Right lobe of liver (tissue), 6 donors: ENCODE data around the gene KLHL25. TPM values are rescaled to one million over a fixed set of nuclear protein-coding genes. Genes with fewer than 3 reads are reported as not detected.

ENCODE experiments used
- ATAC-seq, 4 donors: fragments of 200-7000 bp; cut with Tn5 transposase; one replicate each; pipeline ENCODE4 v1.9.1; 2020; ENCODE audit warnings: mild to moderate bottlenecking in 4 of 4, moderate library complexity in 4 of 4
- DNase-seq, 3 donors: peaks; one replicate each; pipeline ENCODE4 v3.0.0-alpha.2; 2020
- H3K27ac ChIP-seq, 3 donors: fragments of 200-600 bp; one replicate each; pipeline ENCODE4 v1.8.0; 2022
- H3K27me3 ChIP-seq, 2 donors: fragments of 200-600 bp; one replicate each; pipeline ENCODE4 v1.8.0; 2022
- H3K36me3 ChIP-seq, 4 donors: fragments of 200-600 bp; sonication (generic) in 1 of 4; one replicate each; pipeline versions ENCODE4 v1.5.1 to v1.8.0; 2017 to 2022; ENCODE audit warnings: control low read depth in 1 of 4
- H3K4me1 ChIP-seq, 4 donors: fragments of 200-600 bp; sonication (generic) in 1 of 4; one replicate each; pipeline versions ENCODE4 v1.5.1 to v1.8.0; 2017 to 2022; ENCODE audit warnings: control low read depth in 1 of 4
- H3K4me3 ChIP-seq, 3 donors: fragments of 200-600 bp; one replicate each; pipeline ENCODE4 v1.8.0; 2022
- H3K9me3 ChIP-seq, 4 donors: fragments of 200-600 bp; sonication (generic) in 1 of 4; one replicate each; pipeline versions ENCODE4 v1.5.1 to v1.8.0; 2017 to 2022; ENCODE audit warnings: control low read depth in 1 of 4
- POLR2A ChIP-seq: fragments of 450-650 bp; IDR thresholded peaks from one replicate; pipeline ENCODE4 v1.6.1; 2017; ENCODE audit warnings: antibody characterized with exemption, mild to moderate bottlenecking
- WGBS: methylation state at CpG from one replicate; pipeline ENCODE4 v1.1.6; 2018; ENCODE audit warnings: low coverage, low lambda C conversion rate; ENCODE audit not compliant: insufficient coverage; ENCODE audit errors: missing lambda C conversion rate; 5-methylcytosine and 5-hydroxymethylcytosine counted together
- intact Hi-C, 2 donors: fragments of 100-400 bp; cut with DNase I; formaldehyde crosslinking; loops; one replicate each; pipeline versions ENCODE4 v1.11.2 to v1.14.1; 2022
- total RNA-seq, 6 experiments: library from RNA; depleted of rRNA in 2 of 6; stranded (reverse); fragments of >200 nt in 2 of 6; fragmentation: NEBNext Ultra II Directional in 3 of 6; extraction: Animal tissue kit (Norgen Biotek cat#: 25700) in 3 of 6; gene quantifications; one replicate each; pipeline versions ENCODE4 v1.1.0 to v1.2.4, GENCODE V29; 2016 to 2023
- TF ChIP-seq, protein P1 (sequence below), 4 donors: fragments of 200-600 bp in 3 of 4; fragments of 450-650 bp in 1 of 4; IDR thresholded peaks; one replicate each; pipeline versions ENCODE4 v1.5.1 to v1.8.0; 2016 to 2022; ENCODE audit warnings: antibody characterized with exemption in 4 of 4, mild to moderate bottlenecking in 2 of 4
- donor health status: DM: no; HTN: yes; CAD: no.
- donor health status: DM: no; HTN: no; CAD: no.
- donor health status: DM: no; HTN: no; CAD: no.
- donor health status: DM: no; HTN: yes; CAD: no.
- donor health status: DM: no; HTN: yes; CAD: no.

Gene KLHL25
- total RNA-seq, 6 experiments from 2014 or later: 5.8 to 21.7 (median 13.4) TPM

DNA sequence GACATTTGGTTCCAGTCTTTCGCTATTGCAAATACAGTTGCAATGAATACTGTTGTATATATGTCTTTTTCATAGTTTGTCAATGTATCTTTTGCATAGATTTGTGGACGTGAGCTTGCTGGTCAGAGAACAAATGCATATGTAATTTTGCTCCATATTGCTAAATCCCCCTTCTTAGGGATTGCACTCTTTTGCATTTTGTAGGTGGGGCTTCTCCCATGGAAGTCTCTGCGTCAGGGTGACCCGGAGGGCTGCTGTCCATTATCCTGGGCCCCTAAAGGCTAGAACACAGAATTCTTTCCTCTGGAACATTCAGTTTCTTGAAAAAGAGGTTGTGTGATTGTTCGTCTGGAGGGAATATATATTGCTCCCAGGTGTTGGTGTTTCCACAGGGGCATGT lies 25.2 kb upstream of the KLHL25 start:
- DNase-seq (no peak), ATAC-seq (no peak)
- H3K36me3 ChIP-seq: no peaks in the 10 kb centered on the region
- H3K4me3 ChIP-seq: no peak overlapping the region
- H3K9me3 ChIP-seq: no peaks in the 10 kb centered on the region
- no peaks in the 10 kb centered on the region for H3K4me1 ChIP-seq
- intact Hi-C loops: no loop called here
- WGBS: 67% methylated on average over 5 of the region's 5 CpGs
- no peak overlapping the region for H3K27ac ChIP-seq
- no peaks in the 10 kb centered on the region for H3K27me3 ChIP-seq
- TF ChIP-seq, protein P1, sequence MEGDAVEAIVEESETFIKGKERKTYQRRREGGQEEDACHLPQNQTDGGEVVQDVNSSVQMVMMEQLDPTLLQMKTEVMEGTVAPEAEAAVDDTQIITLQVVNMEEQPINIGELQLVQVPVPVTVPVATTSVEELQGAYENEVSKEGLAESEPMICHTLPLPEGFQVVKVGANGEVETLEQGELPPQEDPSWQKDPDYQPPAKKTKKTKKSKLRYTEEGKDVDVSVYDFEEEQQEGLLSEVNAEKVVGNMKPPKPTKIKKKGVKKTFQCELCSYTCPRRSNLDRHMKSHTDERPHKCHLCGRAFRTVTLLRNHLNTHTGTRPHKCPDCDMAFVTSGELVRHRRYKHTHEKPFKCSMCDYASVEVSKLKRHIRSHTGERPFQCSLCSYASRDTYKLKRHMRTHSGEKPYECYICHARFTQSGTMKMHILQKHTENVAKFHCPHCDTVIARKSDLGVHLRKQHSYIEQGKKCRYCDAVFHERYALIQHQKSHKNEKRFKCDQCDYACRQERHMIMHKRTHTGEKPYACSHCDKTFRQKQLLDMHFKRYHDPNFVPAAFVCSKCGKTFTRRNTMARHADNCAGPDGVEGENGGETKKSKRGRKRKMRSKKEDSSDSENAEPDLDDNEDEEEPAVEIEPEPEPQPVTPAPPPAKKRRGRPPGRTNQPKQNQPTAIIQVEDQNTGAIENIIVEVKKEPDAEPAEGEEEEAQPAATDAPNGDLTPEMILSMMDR (IDR thresholded peaks at IDR 0.05): no peak
- no peak for TF ChIP-seq POLR2A

DNA sequence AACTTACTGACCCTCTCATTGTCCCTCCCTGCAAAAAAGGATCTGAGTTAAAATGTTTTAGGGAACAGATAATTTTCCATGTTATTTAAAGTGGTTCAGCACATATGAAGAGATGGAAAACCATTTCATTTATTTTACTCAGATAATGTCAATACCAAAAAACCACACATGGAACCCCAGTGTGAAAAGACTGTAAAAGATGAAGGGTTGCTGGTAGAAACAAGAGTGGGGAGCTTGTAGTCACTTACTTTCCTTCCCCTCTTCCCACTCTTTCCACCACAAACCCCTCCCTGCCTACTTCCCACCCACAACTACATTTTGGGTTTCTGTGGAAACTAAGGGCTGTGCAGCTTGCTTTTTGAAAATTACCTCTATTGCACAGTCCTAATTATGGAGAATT lies 18.5 kb upstream of the KLHL25 start:
- H3K27me3 ChIP-seq: no peaks in the 10 kb centered on the region
- no peaks in the 10 kb centered on the region for H3K36me3 ChIP-seq
- no peak overlapping the region for H3K4me3 ChIP-seq
- H3K4me1 ChIP-seq: peaks cover 0 to 2% (median 0%) of the 10 kb centered on the region in 4 donors
- no peak for ATAC-seq
- TF ChIP-seq POLR2A: no peak
- TF ChIP-seq, protein P1 (IDR thresholded peaks at IDR 0.05): no peak
- H3K9me3 ChIP-seq: no peaks in the 10 kb centered on the region
- intact Hi-C loops: no loop called here
- DNase-seq: no peak
- no peak overlapping the region for H3K27ac ChIP-seq

DNA sequence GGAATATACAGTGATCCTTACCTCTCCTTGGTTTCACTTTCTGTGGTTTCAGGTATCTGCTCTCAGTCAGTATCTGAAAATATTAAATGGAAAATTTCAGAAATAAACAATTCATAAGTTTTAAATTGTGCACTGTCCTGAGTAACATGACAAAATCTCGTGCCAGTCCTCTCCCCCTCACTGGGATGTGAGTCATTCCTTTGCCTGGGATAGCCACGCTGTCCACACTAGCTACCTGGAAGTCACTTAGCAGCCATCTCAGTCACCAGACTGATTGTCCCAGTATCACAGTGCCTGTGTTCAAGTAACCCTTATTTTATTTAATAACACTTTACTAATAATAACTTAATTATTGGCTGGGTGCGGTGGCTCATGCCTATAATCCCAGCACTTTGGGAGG lies 15.3 kb upstream of the KLHL25 start:
- DNase-seq: no peak
- Histone ChIP-seq H3K27me3 (no peaks in the 10 kb centered on the region), H3K36me3 (no peaks in the 10 kb centered on the region), H3K4me3 (no peak overlapping the region), H3K27ac (no peak overlapping the region), H3K9me3 (no peaks in the 10 kb centered on the region), H3K4me1 (peaks cover 0 to 2% (median 0%) of the 10 kb centered on the region in 4 donors)
- TF ChIP-seq, protein P1 (IDR thresholded peaks at IDR 0.05): no peak
- TF ChIP-seq POLR2A: no peak
- intact Hi-C loops: no loop called here
- ATAC-seq: peak in 1 of 4 donors; percentile 49
- WGBS: 81% methylated on average over 3 of the region's 3 CpGs

DNA sequence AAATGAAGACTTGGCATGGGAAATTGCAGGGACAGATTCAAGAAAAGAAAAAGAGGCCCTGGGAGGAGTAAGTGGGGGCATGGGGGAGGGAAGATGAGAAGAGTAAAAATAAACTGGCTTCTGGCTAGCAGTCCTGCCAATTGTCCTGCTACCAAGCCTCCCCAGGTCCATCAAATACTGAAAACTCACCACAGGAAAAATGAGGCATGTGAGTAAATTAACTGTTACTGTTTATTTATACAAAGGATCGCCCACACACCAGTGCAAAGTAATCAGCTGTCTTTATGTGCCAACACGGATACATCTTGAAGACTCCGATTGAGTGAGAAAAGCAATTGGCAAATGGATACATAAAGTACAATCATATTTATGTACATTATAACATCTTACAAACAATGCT lies 10.7 kb upstream of the KLHL25 start:
- H3K9me3 ChIP-seq: no peaks in the 10 kb centered on the region
- H3K36me3 ChIP-seq: no peaks in the 10 kb centered on the region
- no peak for DNase-seq
- H3K4me3 ChIP-seq: no peak overlapping the region
- no peak overlapping the region for H3K27ac ChIP-seq
- TF ChIP-seq POLR2A: no peak
- TF ChIP-seq, protein P1 (IDR thresholded peaks at IDR 0.05): no peak
- no peaks in the 10 kb centered on the region for H3K27me3 ChIP-seq
- ATAC-seq: no peak
- peaks cover 0 to 6% (median 2%) of the 10 kb centered on the region in 4 donors for H3K4me1 ChIP-seq
- WGBS: 42% methylated on average over 3 of the region's 3 CpGs
- intact Hi-C loops: no loop called here
